GM12878 (cell line): ENCODE results near the gene SLC29A4. TPM values are rescaled to one million over a fixed set of nuclear protein-coding genes. Genes with fewer than 3 reads are reported as not detected.

Source experiments
- ASH2L ChIP-seq: fragments of 300-600, 200-600 bp; sonication (generic); IDR thresholded peaks from 2 replicates; pipeline ENCODE4 v1.6.1; 2017; ENCODE audit warnings: low read depth, mild to moderate bottlenecking, borderline replicate concordance
- ATF7 ChIP-seq: fragments of 450-650 bp; IDR thresholded peaks from 2 replicates; pipeline ENCODE4 v1.6.1; 2016; ENCODE audit warnings: low read depth, mild to moderate bottlenecking
- BCL11A ChIP-seq: IDR thresholded peaks from 2 replicates; pipeline ENCODE4 v1.6.1; 2011; ENCODE audit warnings: low read depth, low read length
- BHLHE40 ChIP-seq, 2 experiments: fragments of 450-650 bp in 1 of 2; IDR thresholded peaks; 2 replicates each; pipeline ENCODE4 v1.6.1; 2011 to 2017; ENCODE audit warnings: low read depth in 2 of 2, borderline replicate concordance in 1 of 2, improper control_type of control experiment in 1 of 2, low read length in 1 of 2, mild to moderate bottlenecking in 1 of 2
- EP300 ChIP-seq, 2 experiments: fragments of 150-350 bp in 1 of 2; IDR thresholded peaks; 2 replicates each; pipeline ENCODE4 v1.6.1; 2011 to 2012; ENCODE audit warnings: low read depth in 2 of 2, low read length in 2 of 2, borderline replicate concordance in 1 of 2, improper control_type of control experiment in 1 of 2, inconsistent platforms in 1 of 2; ENCODE audit not compliant: control insufficient read depth in 1 of 2
- ETV6 ChIP-seq, 2 experiments: fragments of 450-650 bp in 1 of 2; IDR thresholded peaks in 1 of 2; conservative IDR thresholded peaks in 1 of 2; 2 replicates each; pipeline ENCODE4 v1.6.1; 2014; ENCODE audit warnings: antibody characterized with exemption in 1 of 2, borderline replicate concordance in 1 of 2, low read depth in 1 of 2, mild to moderate bottlenecking in 1 of 2, moderate library complexity in 1 of 2
- GATAD2B ChIP-seq: fragments of 450-650 bp; conservative IDR thresholded peaks from 2 replicates; pipeline ENCODE4 v1.6.1; 2017; ENCODE audit warnings: low read depth, mild to moderate bottlenecking, moderate library complexity
- KAT2A ChIP-seq: conservative IDR thresholded peaks from 2 replicates; pipeline ENCODE4 v1.6.1; 2011; ENCODE audit warnings: low read depth, low read length; ENCODE audit not compliant: control insufficient read depth
- PAX5 ChIP-seq: IDR thresholded peaks from 2 replicates; pipeline ENCODE4 v1.6.1; 2011; ENCODE audit warnings: low read depth, low read length, borderline replicate concordance
- POLR2A ChIP-seq: IDR thresholded peaks from 2 replicates; pipeline ENCODE4 v1.6.1; 2011; ENCODE audit warnings: low read depth, mild to moderate bottlenecking, low read length
- PRDM15 ChIP-seq: fragments of 450-650 bp; formaldehyde crosslinking; IDR thresholded peaks from 2 replicates; pipeline ENCODE4 v1.4.0; 2020; ENCODE audit warnings: mild to moderate bottlenecking, moderate library complexity
- REST ChIP-seq: IDR thresholded peaks from 2 replicates; pipeline ENCODE4 v1.6.1; 2012; ENCODE audit warnings: mild to moderate bottlenecking, low read depth, low read length
- SMC3 ChIP-seq: IDR thresholded peaks from 2 replicates; pipeline ENCODE4 v1.6.1; 2011; ENCODE audit warnings: low read length, improper control_type of control experiment, borderline replicate concordance
- STAT1 ChIP-seq: fragments of 450-650 bp; conservative IDR thresholded peaks from 2 replicates; pipeline ENCODE4 v1.6.1; 2014; ENCODE audit warnings: antibody characterized with exemption, mild to moderate bottlenecking
- WRNIP1 ChIP-seq: IDR thresholded peaks from 2 replicates; pipeline ENCODE4 v1.6.1; 2011; ENCODE audit warnings: low read depth, low read length, improper control_type of control experiment, borderline replicate concordance
- ZNF687 ChIP-seq: fragments of 450-650 bp; IDR thresholded peaks from 2 replicates; pipeline ENCODE4 v1.6.1; 2017; ENCODE audit warnings: mild to moderate bottlenecking, moderate library complexity
- ZSCAN29 ChIP-seq: fragments of 450-650 bp; IDR thresholded peaks from 2 replicates; pipeline ENCODE4 v1.6.1; 2017; ENCODE audit warnings: mild to moderate bottlenecking, moderate library complexity
- polyA plus RNA-seq, 11 experiments: library from polyadenylated mRNA; depleted of rRNA in 4 of 11; unstranded in 6 of 11; stranded (reverse) in 5 of 11; fragments of >200 nt; fragmentation: Nextera tagmentation in 4 of 11; fragmentation: Illumina TruSeq in 1 of 11; extraction: Ambion mirVana in 4 of 11; extraction: Trizol in 1 of 11; gene quantifications; 1 replicate in 1 of 11; 2 replicates in 10 of 11; pipeline versions ENCODE4 v1.2.1 to v1.2.3, GENCODE V29; 2011 to 2016; ENCODE audit warnings: inconsistent platforms in 2 of 11, missing spikeins in 2 of 11, low read depth in 1 of 11
- total RNA-seq, 4 experiments: library from RNA; depleted of rRNA in 3 of 4; stranded (reverse); fragments of >200 nt in 3 of 4; fragmentation: Illumina TruSeq in 1 of 4; extraction: Trizol in 1 of 4; gene quantifications; 2 replicates each; pipeline versions ENCODE4 v1.2.1 to v1.2.3, GENCODE V29; 2013 to 2021

Gene SLC29A4
- total and polyA plus RNA-seq, 10 of the 15 experiments (the other 5 are each of a cell fraction or from before 2014, with no cell fraction given), result 0.11 to 0.72 (median 0.23) TPM; not detected in 3

GRCh38 chr7:5234852-5235831, 47.6 kb upstream of the SLC29A4 start (continued):
- TF ChIP-seq PRDM15 (CRISPR knock-in tag) (no peak), POLR2A (no peak), SMC3 (no peak), REST (no peak), KAT2A (no peak), BHLHE40 (IDR thresholded peaks at IDR 0.05; ENCODE audit: borderline replicate concordance in 1 of 2, low read depth in 2 of 2, low read length in 1 of 2) (peak; percentile 71 to 80; a peak in 3 of 4 replicates), ASH2L (no peak), ZNF687 (peak; percentile 79), PAX5 (no peak; the same call in 1 of the 2 replicates), ATF7 (peak; percentile 56; the same call in 1 of the 2 replicates), WRNIP1 (no peak), ETV6 (conservative IDR thresholded peaks at IDR 0.05 in 1 of 2, IDR thresholded peaks at IDR 0.05 in 1 of 2; ENCODE audit: borderline replicate concordance in 1 of 2, low read depth in 1 of 2) (no peak), EP300 (IDR thresholded peaks at IDR 0.05; ENCODE audit: borderline replicate concordance in 1 of 2, control insufficient read depth in 1 of 2, low read depth in 2 of 2, low read length in 2 of 2) (no peak), ZSCAN29 (no peak), BCL11A (no peak), STAT1 (no peak), GATAD2B (0 out of 2 replicates have a peak, but pooled peaks have one; percentile 31)
